ENCODE results near the gene COL4A2. TPM values are rescaled to one million over a fixed set of nuclear protein-coding genes. Genes with fewer than 3 reads are reported as not detected.

Gene COL4A2
- total RNA-seq, 1 donor from 2014 or later = 7.6 TPM

- H3K27me3 ChIP-seq (ENCODE audit: control insufficient read depth, insufficient read depth, low read length) = no peaks in the 10 kb centered on the region
- H3K36me3 ChIP-seq (ENCODE audit: control insufficient read depth, insufficient read depth, low read length) = no peaks in the 10 kb centered on the region
- FAIRE-seq (no peak), DNase-seq (ENCODE audit: low read depth) (no peak)
- no peak for TF ChIP-seq CTCF (IDR thresholded peaks at IDR 0.05; ENCODE audit: insufficient read depth, low read length, severe bottlenecking)
- H3K4me3 ChIP-seq (ENCODE audit: low read depth, low read length) = no peak overlapping the region
Measured at GRCh38 chr13:110342474-110342873, 35.4 kb downstream of the COL4A2 start.

GRCh38 chr13:110343241-110343865 lies 36.3 kb downstream of the COL4A2 start:
- DNase-seq (ENCODE audit: low read depth) (peak; percentile 96), FAIRE-seq (peak; percentile 93)
- Histone ChIP-seq H3K36me3 (ENCODE audit: control insufficient read depth, insufficient read depth, low read length) (no peaks in the 10 kb centered on the region), H3K4me3 (ENCODE audit: low read depth, low read length) (no peak overlapping the region), H3K27me3 (ENCODE audit: control insufficient read depth, insufficient read depth, low read length) (no peaks in the 10 kb centered on the region)
- no peak for TF ChIP-seq CTCF (IDR thresholded peaks at IDR 0.05; ENCODE audit: insufficient read depth, low read length, severe bottlenecking)

- H3K4me3 ChIP-seq (ENCODE audit: low read depth, low read length) = no peak overlapping the region
- DNase-seq (ENCODE audit: low read depth) = peak; percentile 56
- no peaks in the 10 kb centered on the region for H3K27me3 ChIP-seq (ENCODE audit: control insufficient read depth, insufficient read depth, low read length)
- TF ChIP-seq CTCF (IDR thresholded peaks at IDR 0.05; ENCODE audit: insufficient read depth, low read length, severe bottlenecking) = no peak
- H3K36me3 ChIP-seq (ENCODE audit: control insufficient read depth, insufficient read depth, low read length) = no peaks in the 10 kb centered on the region
- peak; percentile 23 for FAIRE-seq
Measured at GRCh38 chr13:110344320-110344719, 37.2 kb downstream of the COL4A2 start.

GRCh38 chr13:110345266-110345665 lies 38.2 kb downstream of the COL4A2 start:
- Histone ChIP-seq H3K27me3 (ENCODE audit: control insufficient read depth, insufficient read depth, low read length) (no peaks in the 10 kb centered on the region), H3K4me3 (ENCODE audit: low read depth, low read length) (no peak overlapping the region), H3K36me3 (ENCODE audit: control insufficient read depth, insufficient read depth, low read length) (no peaks in the 10 kb centered on the region)
- no peak for TF ChIP-seq CTCF (IDR thresholded peaks at IDR 0.05; ENCODE audit: insufficient read depth, low read length, severe bottlenecking)
- FAIRE-seq (peak; percentile 50), DNase-seq (ENCODE audit: low read depth) (no peak)

GRCh38 chr13:110345701-110346100 lies 38.6 kb downstream of the COL4A2 start:
- H3K4me3 ChIP-seq (ENCODE audit: low read depth, low read length) = no peak overlapping the region
- FAIRE-seq (no peak), DNase-seq (ENCODE audit: low read depth) (no peak)
- no peaks in the 10 kb centered on the region for H3K36me3 ChIP-seq (ENCODE audit: control insufficient read depth, insufficient read depth, low read length)
- no peak for TF ChIP-seq CTCF (IDR thresholded peaks at IDR 0.05; ENCODE audit: insufficient read depth, low read length, severe bottlenecking)
- H3K27me3 ChIP-seq (ENCODE audit: control insufficient read depth, insufficient read depth, low read length) = no peaks in the 10 kb centered on the region

GRCh38 chr13:110346661-110347067 lies 39.6 kb downstream of the COL4A2 start:
- peak; percentile 96 for DNase-seq (ENCODE audit: low read depth)

More at GRCh38 chr13:110346661-110347067, 39.6 kb downstream of the COL4A2 start:
- no peak for TF ChIP-seq CTCF (IDR thresholded peaks at IDR 0.05; ENCODE audit: insufficient read depth, low read length, severe bottlenecking)
- no peaks in the 10 kb centered on the region for H3K27me3 ChIP-seq (ENCODE audit: control insufficient read depth, insufficient read depth, low read length)
- no peak for FAIRE-seq
- H3K4me3 ChIP-seq (ENCODE audit: low read depth, low read length) = no peak overlapping the region
- no peaks in the 10 kb centered on the region for H3K36me3 ChIP-seq (ENCODE audit: control insufficient read depth, insufficient read depth, low read length)
